CD14-positive monocyte (primary cell): Measurements from ENCODE around the gene SEMA6D. TPM values are rescaled to one million over a fixed set of nuclear protein-coding genes. Genes with fewer than 3 reads are reported as not detected.

Source experiments
- DNase-seq, 3 donors: peaks; one replicate each; pipeline ENCODE4 v3.0.0-alpha.2; 2011 to 2022
- H2AFZ ChIP-seq: 2 replicates; pipeline ENCODE4 v1.6.0; 2012; ENCODE audit warnings: mild to moderate bottlenecking, low read depth, low read length, inconsistent platforms; ENCODE audit not compliant: insufficient read depth, poor library complexity, severe bottlenecking
- H3K27ac ChIP-seq, 2 donors: 1 replicate in 1 of 2; 2 replicates in 1 of 2; pipeline ENCODE4 v1.5.1; 2012 to 2013; ENCODE audit warnings: low read length in 2 of 2, control low read depth in 1 of 2, inconsistent platforms in 1 of 2, low read depth in 1 of 2, mild to moderate bottlenecking in 1 of 2
- H3K27me3 ChIP-seq, 2 donors: one replicate each; pipeline versions ENCODE4 v1.6.0 to v1.6.1; 2011 to 2013; ENCODE audit warnings: low read length in 2 of 2; ENCODE audit not compliant: control insufficient read depth in 2 of 2, insufficient read depth in 2 of 2
- H3K36me3 ChIP-seq, 2 donors: replicated peaks in 1 of 2; 1 replicate in 1 of 2; 2 replicates in 1 of 2; pipeline versions ENCODE4 v1.5.1 to v1.6.1; 2012 to 2013; ENCODE audit warnings: low read length in 2 of 2, control low read depth in 1 of 2, inconsistent platforms in 1 of 2, mild to moderate bottlenecking in 1 of 2; ENCODE audit not compliant: insufficient read depth in 2 of 2, control insufficient read depth in 1 of 2
- H3K4me1 ChIP-seq, 2 donors: 1 replicate in 1 of 2; 2 replicates in 1 of 2; pipeline versions ENCODE4 v1.5.1 to v1.6.1; 2012 to 2013; ENCODE audit warnings: low read length in 2 of 2, control low read depth in 1 of 2, inconsistent platforms in 1 of 2, mild to moderate bottlenecking in 1 of 2, moderate library complexity in 1 of 2; ENCODE audit not compliant: insufficient read depth in 2 of 2, control insufficient read depth in 1 of 2
- H3K4me2 ChIP-seq: replicated peaks from 2 replicates; pipeline ENCODE3; 2012; ENCODE audit warnings: low read length, moderate library complexity, mild to moderate bottlenecking; ENCODE audit not compliant: poor library complexity, severe bottlenecking; ENCODE audit errors: extremely low read depth
- H3K4me3 ChIP-seq, 3 experiments: fragments of 200-600 bp in 1 of 3; sonication (generic) in 1 of 3; replicated peaks in 1 of 3; 1 replicate in 2 of 3; 2 replicates in 1 of 3; pipeline ENCODE4 v1.5.1; 2011 to 2013; ENCODE audit warnings: low read length in 3 of 3, mild to moderate bottlenecking in 3 of 3, control low read depth in 2 of 3, low read depth in 2 of 3, inconsistent platforms in 1 of 3, moderate library complexity in 1 of 3
- H3K79me2 ChIP-seq: 2 replicates; pipeline ENCODE4 v1.6.0; 2012; ENCODE audit warnings: mild to moderate bottlenecking, control low read depth, inconsistent platforms, low read length, moderate library complexity; ENCODE audit not compliant: insufficient read depth
- H3K9ac ChIP-seq: 2 replicates; pipeline ENCODE4 v1.6.0; 2017; ENCODE audit warnings: low read length, mild to moderate bottlenecking; ENCODE audit not compliant: insufficient read depth, poor library complexity, severe bottlenecking
- H3K9me3 ChIP-seq, 2 donors: replicated peaks in 1 of 2; 1 replicate in 1 of 2; 2 replicates in 1 of 2; pipeline versions ENCODE4 v1.5.1 to v1.6.1; 2012 to 2013; ENCODE audit warnings: low read length in 2 of 2, control low read depth in 1 of 2; ENCODE audit not compliant: control insufficient read depth in 1 of 2, insufficient read depth in 1 of 2
- H4K20me1 ChIP-seq: 2 replicates; pipeline ENCODE4 v1.6.0; 2012; ENCODE audit warnings: mild to moderate bottlenecking, low read length, control low read depth, moderate library complexity; ENCODE audit not compliant: insufficient read depth
- H3K27ac Mint-ChIP-seq, 7 donors: one replicate each; pipeline ENCODE4 v1.8.0; 2020; ENCODE audit warnings: mild to moderate bottlenecking in 7 of 7, mixed read lengths in 7 of 7, moderate library complexity in 6 of 7, inconsistent platforms in 2 of 7
- H3K27me3 Mint-ChIP-seq, 3 donors: one replicate each; pipeline ENCODE4 v1.8.0; 2021 to 2022; ENCODE audit warnings: low read depth in 3 of 3, mild to moderate bottlenecking in 3 of 3, mixed read lengths in 3 of 3, moderate library complexity in 3 of 3, inconsistent platforms in 1 of 3
- H3K36me3 Mint-ChIP-seq, 2 donors: one replicate each; pipeline ENCODE4 v1.8.0; 2020; ENCODE audit warnings: mixed read lengths in 2 of 2, inconsistent platforms in 1 of 2, mild to moderate bottlenecking in 1 of 2
- H3K4me1 Mint-ChIP-seq: one replicate; pipeline ENCODE4 v1.8.0; 2020; ENCODE audit warnings: mild to moderate bottlenecking, mixed read lengths
- H3K4me3 Mint-ChIP-seq, 2 donors: one replicate each; pipeline ENCODE4 v1.8.0; 2020; ENCODE audit warnings: mild to moderate bottlenecking in 2 of 2, mixed read lengths in 2 of 2, moderate library complexity in 1 of 2
- H3K9me3 Mint-ChIP-seq, 7 donors: one replicate each; pipeline ENCODE4 v1.8.0; 2020 to 2022; ENCODE audit warnings: mixed read lengths in 7 of 7, mild to moderate bottlenecking in 6 of 7, moderate library complexity in 6 of 7, inconsistent platforms in 2 of 7
- CTCF ChIP-seq: fragments of 200-600 bp; IDR thresholded peaks from one replicate; pipeline ENCODE4 v1.8.0; 2022; ENCODE audit warnings: antibody characterized with exemption, mild to moderate bottlenecking
- WGBS: methylation state at CpG from one replicate; pipeline ENCODE4 v1.1.5; 2013; ENCODE audit warnings: missing lambda C conversion rate; ENCODE audit not compliant: insufficient coverage; 5-methylcytosine and 5-hydroxymethylcytosine counted together
- intact Hi-C, 2 donors: fragments of 100-400 bp; cut with micrococcal nuclease; formaldehyde crosslinking; loops; one replicate each; pipeline versions ENCODE4 v1.15.0 to v1.15.1; 2023
- polyA plus RNA-seq, 3 donors: library from polyadenylated mRNA; depleted of rRNA in 1 of 3; unstranded in 2 of 3; stranded (reverse) in 1 of 3; fragments of 300-500 nt in 2 of 3; fragments of >200 nt in 1 of 3; fragmentation: Illumina TruSeq in 2 of 3; gene quantifications; 1 replicate in 2 of 3; 2 replicates in 1 of 3; pipeline ENCODE4 v1.2.3, GENCODE V29; 2012 to 2021

SEMA6D gene
- polyA plus RNA-seq, 3 donors, result not detected

DNA sequence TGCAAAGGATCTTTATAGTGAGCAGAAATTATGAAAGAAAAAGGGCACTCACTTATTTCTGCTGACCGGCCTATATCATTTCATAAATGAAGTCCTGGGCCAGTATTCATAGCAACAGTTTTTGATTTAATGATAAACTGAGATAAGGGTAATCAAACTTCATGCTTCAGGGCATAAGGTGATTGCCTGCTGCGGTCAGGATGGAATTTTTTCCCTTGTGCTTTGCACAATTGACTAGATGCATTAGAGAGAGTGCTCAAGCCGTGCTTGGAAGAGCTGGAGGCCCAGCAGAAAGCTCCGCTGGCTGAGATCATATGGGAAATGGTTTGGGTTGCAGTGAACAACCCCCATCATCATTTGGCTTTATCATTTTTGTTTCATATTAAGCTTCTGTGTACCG, 10.4 kb downstream of the SEMA6D start:
- no CpG with 5 or more reads among the region's 5 CpGs for WGBS
- H3K4me1 ChIP-seq, result no peaks in the 10 kb centered on the region
- intact Hi-C loops, result no loop called here
- H3K4me1 Mint-ChIP-seq, result no peaks in the 10 kb centered on the region
- no peaks in the 10 kb centered on the region for H3K36me3 ChIP-seq
- no peaks in the 10 kb centered on the region for H3K79me2 ChIP-seq
- no peak overlapping the region for H3K4me3 ChIP-seq
- H4K20me1 ChIP-seq, result no peaks in the 10 kb centered on the region
- TF ChIP-seq CTCF, result no peak
- H3K27ac ChIP-seq, result no peak overlapping the region
- H2AFZ ChIP-seq, result no peak overlapping the region
- no peak overlapping the region for H3K4me2 ChIP-seq
- no peak overlapping the region for H3K4me3 Mint-ChIP-seq
- no peaks in the 10 kb centered on the region for H3K36me3 Mint-ChIP-seq
- H3K27ac Mint-ChIP-seq, result no peak overlapping the region
- DNase-seq, result no peak
- no peak overlapping the region for H3K9ac ChIP-seq
- peaks cover 3 to 9% (median 7%) of the 10 kb centered on the region in 3 donors for H3K27me3 Mint-ChIP-seq
- peaks cover 0 to 2% (median 0%) of the 10 kb centered on the region in 7 donors for H3K9me3 Mint-ChIP-seq
- H3K9me3 ChIP-seq, result no peaks in the 10 kb centered on the region
- peaks cover 0 to 4% of the 10 kb centered on the region in 2 donors for H3K27me3 ChIP-seq

DNA sequence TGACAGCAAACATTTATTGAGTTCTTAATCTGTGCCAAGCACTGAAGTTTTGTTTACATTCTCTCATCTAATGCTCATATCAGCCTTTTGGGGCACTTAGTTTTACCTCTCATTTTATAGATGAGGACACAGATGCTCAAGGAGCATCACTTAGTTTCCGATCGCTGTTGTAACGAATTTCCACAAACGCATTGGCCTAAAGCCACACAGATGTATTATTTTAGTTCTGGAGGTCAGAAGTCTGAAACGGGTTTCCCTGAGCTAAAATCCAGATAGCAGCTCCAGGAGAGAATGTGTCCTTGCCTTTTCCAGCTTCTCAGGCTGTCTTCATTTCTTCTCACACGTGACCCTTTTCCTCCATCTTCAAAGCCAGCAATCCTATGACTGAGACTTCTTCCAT, 11.1 kb downstream of the SEMA6D start:
- Mint-ChIP-seq H3K4me1 (no peaks in the 10 kb centered on the region), H3K27ac (no peak overlapping the region), H3K9me3 (peaks cover 0 to 2% (median 0%) of the 10 kb centered on the region in 7 donors), H3K27me3 (peaks cover 0 to 9% (median 6%) of the 10 kb centered on the region in 3 donors), H3K4me3 (no peak overlapping the region), H3K36me3 (no peaks in the 10 kb centered on the region)
- H3K4me1 ChIP-seq, result no peaks in the 10 kb centered on the region
- no peak overlapping the region for H3K27ac ChIP-seq
- no peaks in the 10 kb centered on the region for H3K27me3 ChIP-seq
- no peaks in the 10 kb centered on the region for H3K9me3 ChIP-seq
- no peaks in the 10 kb centered on the region for H3K36me3 ChIP-seq
- H3K79me2 ChIP-seq, result no peaks in the 10 kb centered on the region
- no peak overlapping the region for H3K4me3 ChIP-seq
- no peak for TF ChIP-seq CTCF
- 75% methylated on average over 2 of the region's 6 CpGs for whole genome bisulfite sequencing
- H2AFZ ChIP-seq, result no peak overlapping the region
- no peak overlapping the region for H3K9ac ChIP-seq
- intact Hi-C loops, result no loop called here
- H3K4me2 ChIP-seq, result no peak overlapping the region
- H4K20me1 ChIP-seq, result no peaks in the 10 kb centered on the region
- no peak for DNase-seq
